GM21447 (cell line): ENCODE data around the gene FUZ.
A peak's percentile ranks its signal among the peaks of the same experiment; 100 is the strongest.

Source experiments
- ATAC-seq: cut with Tn5 transposase; IDR thresholded peaks from one replicate; pipeline ENCODE4 v1.9.1; 2021; ENCODE audit not compliant: unreplicated experiment

FUZ gene

GRCh38 chr19:49851456-49852259 lies 38.6 kb upstream of the FUZ start:
- no peak for ATAC-seq

- peak; percentile 74 for ATAC-seq
Measured at GRCh38 chr19:49850487-49851342, 37.6 kb upstream of the FUZ start, which contains the start of gene PTOV1. Gene PTOV1, plus strand, starts transcription at chr19:49851159.

- no peak for ATAC-seq
Measured at GRCh38 chr19:49850221-49850486, 37.1 kb upstream of the FUZ start.

GRCh38 chr19:49849433-49850220 lies 36.5 kb upstream of the FUZ start:
- ATAC-seq = no peak

- ATAC-seq = no peak
Measured at GRCh38 chr19:49848938-49849337, 35.8 kb upstream of the FUZ start.

GRCh38 chr19:49847731-49848696 lies 34.9 kb upstream of the FUZ start:
- ATAC-seq = no peak

GRCh38 chr19:49846408-49846807 lies 33.3 kb upstream of the FUZ start:
- no peak for ATAC-seq

GRCh38 chr19:49845414-49845813 lies 32.3 kb upstream of the FUZ start:
- ATAC-seq = no peak

- ATAC-seq = no peak
Measured at GRCh38 chr19:49844138-49845095, 31.3 kb upstream of the FUZ start.

GRCh38 chr19:49843265-49843664 lies 30.2 kb upstream of the FUZ start:
- ATAC-seq = no peak

- no peak for ATAC-seq
Measured at GRCh38 chr19:49840736-49841249, 27.7 kb upstream of the FUZ start.

GRCh38 chr19:49840321-49840720 lies 27.2 kb upstream of the FUZ start:
- ATAC-seq = no peak

- ATAC-seq = no peak
Measured at GRCh38 chr19:49839713-49840112, 26.6 kb upstream of the FUZ start.

GRCh38 chr19:49838885-49839588 lies 25.9 kb upstream of the FUZ start:
- ATAC-seq = no peak

GRCh38 chr19:49837425-49837824 lies 24.3 kb upstream of the FUZ start:
- ATAC-seq = no peak

- no peak for ATAC-seq
Measured at GRCh38 chr19:49837009-49837310, 23.9 kb upstream of the FUZ start.

GRCh38 chr19:49836176-49837008 lies 23.3 kb upstream of the FUZ start:
- no peak for ATAC-seq

- no peak for ATAC-seq
Measured at GRCh38 chr19:49835562-49835961, 22.5 kb upstream of the FUZ start.
